Suprapubic skin (tissue), 4 donors: ENCODE data around the gene SPNS3. TPM values are rescaled to one million over a fixed set of nuclear protein-coding genes. Genes with fewer than 3 reads are reported as not detected.

Source experiments
- DNase-seq, 2 donors: peaks; one replicate each; pipeline ENCODE4 v3.0.0-alpha.2; 2019; ENCODE audit warnings: low spot score in 2 of 2
- H3K27ac ChIP-seq: fragments of 200-600 bp; sonication (generic); one replicate; pipeline ENCODE4 v1.5.1; 2019
- H3K27me3 ChIP-seq: fragments of 200-600 bp; sonication (generic); one replicate; pipeline ENCODE4 v1.5.1; 2019
- H3K36me3 ChIP-seq: fragments of 200-600 bp; sonication (generic); one replicate; pipeline ENCODE4 v1.5.1; 2019
- H3K4me1 ChIP-seq: fragments of 200-600 bp; sonication (generic); one replicate; pipeline ENCODE4 v1.5.1; 2019
- H3K4me3 ChIP-seq: fragments of 200-600 bp; sonication (generic); one replicate; pipeline ENCODE4 v1.5.1; 2019; ENCODE audit warnings: mild to moderate bottlenecking
- H3K9me3 ChIP-seq: fragments of 200-600 bp; sonication (generic); one replicate; pipeline ENCODE4 v1.5.1; 2019
- CTCF ChIP-seq, 2 donors: fragments of 200-600 bp in 1 of 2; fragments of 450-650 bp in 1 of 2; sonication (generic) in 1 of 2; IDR thresholded peaks; one replicate each; pipeline ENCODE4 v1.5.1; 2016 to 2019; ENCODE audit warnings: antibody characterized with exemption in 2 of 2, mild to moderate bottlenecking in 1 of 2, moderate library complexity in 1 of 2
- EP300 ChIP-seq: sonication (generic); formaldehyde crosslinking; IDR thresholded peaks from one replicate; pipeline ENCODE4 v1.6.1; 2017; ENCODE audit warnings: antibody characterized with exemption
- POLR2A ChIP-seq, 2 donors: fragments of 450-650 bp; IDR thresholded peaks; one replicate each; pipeline ENCODE4 v1.6.1; 2017; ENCODE audit warnings: antibody characterized with exemption in 2 of 2, mild to moderate bottlenecking in 2 of 2, moderate library complexity in 2 of 2
- POLR2AphosphoS5 ChIP-seq, 3 donors: sonication (generic); formaldehyde crosslinking; IDR thresholded peaks; one replicate each; pipeline ENCODE4 v1.6.1; 2017; ENCODE audit warnings: antibody characterized with exemption in 3 of 3
- WGBS: methylation state at CpG from one replicate; pipeline ENCODE4 v1.1.5; 2018; 5-methylcytosine and 5-hydroxymethylcytosine counted together
- total RNA-seq, 4 donors: library from RNA; depleted of rRNA; stranded (reverse); fragments of >200 nt; gene quantifications; one replicate each; pipeline ENCODE4 v1.1.0, GENCODE V29; 2016

The SPNS3 gene
- total RNA-seq, 4 donors from 2014 or later = 0.72 TPM; not detected in 3

- no peaks in the 10 kb centered on the region for H3K36me3 ChIP-seq
- H3K9me3 ChIP-seq = no peaks in the 10 kb centered on the region
- no peak overlapping the region for H3K27ac ChIP-seq
- no peak for DNase-seq
- TF ChIP-seq EP300 (no peak), POLR2AphosphoS5 (IDR thresholded peaks at IDR 0.05) (no peak), CTCF (IDR thresholded peaks at IDR 0.05) (no peak), POLR2A (IDR thresholded peaks at IDR 0.05) (no peak)
- peaks cover 6% of the 10 kb centered on the region for H3K27me3 ChIP-seq
- WGBS = 73% methylated on average over 7 of the region's 7 CpGs
- H3K4me3 ChIP-seq = no peak overlapping the region
- H3K4me1 ChIP-seq = peaks cover 19% of the 10 kb centered on the region
Measured at GRCh38 chr17:4475463-4475862, 41.7 kb downstream of the SPNS3 start.

GRCh38 chr17:4476017-4476416 lies 42.3 kb downstream of the SPNS3 start:
- TF ChIP-seq EP300 (no peak), POLR2AphosphoS5 (IDR thresholded peaks at IDR 0.05) (no peak), CTCF (IDR thresholded peaks at IDR 0.05) (no peak)
- Histone ChIP-seq H3K36me3 (no peaks in the 10 kb centered on the region), H3K9me3 (no peaks in the 10 kb centered on the region), H3K27ac (no peak overlapping the region), H3K27me3 (peaks cover 6% of the 10 kb centered on the region), H3K4me1 (peaks cover 22% of the 10 kb centered on the region), H3K4me3 (no peak overlapping the region)
- DNase-seq = no peak
- 40% methylated on average over 7 of the region's 14 CpGs for WGBS

- DNase-seq = peak in 1 of 2 donors; percentile 60
- peaks cover 27% of the 10 kb centered on the region for H3K4me1 ChIP-seq
- peaks cover 6% of the 10 kb centered on the region for H3K27me3 ChIP-seq
- H3K4me3 ChIP-seq = no peak overlapping the region
- H3K36me3 ChIP-seq = no peaks in the 10 kb centered on the region
- no peak for TF ChIP-seq EP300
- WGBS = 38% methylated on average over 6 of the region's 19 CpGs
- no peaks in the 10 kb centered on the region for H3K9me3 ChIP-seq
- H3K27ac ChIP-seq = peak overlapping the region; percentile 45
Measured at GRCh38 chr17:4476511-4477070, 42.9 kb downstream of the SPNS3 start.

- TF ChIP-seq CTCF (IDR thresholded peaks at IDR 0.05) (no peak), EP300 (no peak), POLR2A (IDR thresholded peaks at IDR 0.05) (no peak), POLR2AphosphoS5 (IDR thresholded peaks at IDR 0.05) (no peak)
- Histone ChIP-seq H3K27me3 (peaks cover 6% of the 10 kb centered on the region), H3K4me1 (peaks cover 27% of the 10 kb centered on the region), H3K4me3 (no peak overlapping the region), H3K9me3 (no peaks in the 10 kb centered on the region), H3K27ac (no peak overlapping the region), H3K36me3 (no peaks in the 10 kb centered on the region)
- DNase-seq = peak in 1 of 2 donors; percentile 47
- WGBS = 58% methylated on average over 8 of the region's 10 CpGs
Measured at GRCh38 chr17:4477255-4477791, 43.6 kb downstream of the SPNS3 start.

GRCh38 chr17:4478318-4478830 lies 44.6 kb downstream of the SPNS3 start:
- Histone ChIP-seq H3K27ac (no peak overlapping the region), H3K36me3 (no peaks in the 10 kb centered on the region), H3K9me3 (no peaks in the 10 kb centered on the region), H3K4me1 (peaks cover 35% of the 10 kb centered on the region), H3K27me3 (peaks cover 9% of the 10 kb centered on the region), H3K4me3 (no peak overlapping the region)
- 82% methylated on average over 8 of the region's 11 CpGs for WGBS
- no peak for TF ChIP-seq CTCF (IDR thresholded peaks at IDR 0.05)
- no peak for TF ChIP-seq POLR2A (IDR thresholded peaks at IDR 0.05)
- no peak for TF ChIP-seq POLR2AphosphoS5 (IDR thresholded peaks at IDR 0.05)
- no peak for TF ChIP-seq EP300
- no peak for DNase-seq
